ENCODE data around the gene SHISA8. TPM values are rescaled to one million over a fixed set of nuclear protein-coding genes. Genes with fewer than 3 reads are reported as not detected.

Gene SHISA8
- total and polyA plus RNA-seq, 2 of the 13 experiments (the other 11 are each of a cell fraction or from before 2014, with no cell fraction given), result not detected

DNA sequence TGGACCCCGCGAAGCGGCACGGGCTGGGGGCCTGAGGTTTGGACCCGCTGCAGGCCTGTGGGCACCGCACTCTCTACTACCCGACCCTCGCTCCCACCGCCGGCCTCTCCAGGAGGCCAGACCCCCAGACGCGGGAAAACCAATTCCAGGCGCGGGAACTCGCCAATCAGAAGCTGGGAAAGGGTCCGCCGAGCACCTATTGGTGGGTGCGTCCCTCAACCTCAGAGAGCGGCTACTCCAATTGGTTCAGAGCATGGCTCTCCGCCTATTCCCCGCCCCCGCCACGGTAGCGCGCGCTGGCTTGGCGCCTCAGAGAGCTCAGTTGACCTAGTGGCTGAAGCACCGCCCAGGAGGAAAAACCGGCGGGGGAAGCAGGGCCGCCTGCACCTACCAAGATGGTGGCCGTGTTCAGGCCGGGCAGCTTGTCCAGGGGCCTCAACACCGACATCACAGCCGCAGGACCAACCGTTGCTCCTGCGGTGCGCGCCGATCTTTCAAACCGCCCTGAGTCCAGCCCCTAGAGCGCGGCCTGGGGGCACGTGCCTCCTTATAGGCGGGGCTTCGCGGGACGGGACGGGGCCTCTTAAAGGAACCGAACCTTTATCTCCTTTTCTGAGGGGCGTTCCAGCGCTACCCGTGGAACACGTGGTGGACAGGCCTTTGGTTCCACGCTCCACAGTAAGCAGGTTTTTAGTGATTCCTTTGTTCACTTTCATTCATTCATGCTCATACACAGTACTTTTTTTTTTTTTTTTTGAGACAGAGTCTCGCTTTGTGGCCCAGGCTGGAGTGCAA, 32.0 kb upstream of the SHISA8 start, which contains the start of gene CENPM (continued):
- TF ChIP-seq ETV6 (CRISPR knock-in tag; conservative IDR thresholded peaks at IDR 0.05) (no peak), KMT2B (CRISPR knock-in tag; IDR thresholded peaks at IDR 0.05) (no peak; the same call in 1 of the 2 replicates), ZBTB42 (CRISPR knock-in tag; IDR thresholded peaks at IDR 0.05) (peak; percentile 12), ZNF549 (CRISPR knock-in tag; IDR thresholded peaks at IDR 0.05) (no peak), TRIM22 (IDR thresholded peaks at IDR 0.05) (no peak), ZNF543 (CRISPR knock-in tag; IDR thresholded peaks at IDR 0.05) (peak; percentile 98), ZNF367 (CRISPR knock-in tag; IDR thresholded peaks at IDR 0.05; ENCODE audit: borderline replicate concordance) (no peak; the same call in 1 of the 2 replicates), KDM3A (CRISPR knock-in tag; IDR thresholded peaks at IDR 0.05; ENCODE audit: low read depth) (no peak; the same call in 1 of the 2 replicates), FOSL1 (CRISPR knock-in tag; IDR thresholded peaks at IDR 0.05; ENCODE audit: borderline replicate concordance) (no peak; the same call in 1 of the 2 replicates)
- TF ChIP-seq, protein P1, sequence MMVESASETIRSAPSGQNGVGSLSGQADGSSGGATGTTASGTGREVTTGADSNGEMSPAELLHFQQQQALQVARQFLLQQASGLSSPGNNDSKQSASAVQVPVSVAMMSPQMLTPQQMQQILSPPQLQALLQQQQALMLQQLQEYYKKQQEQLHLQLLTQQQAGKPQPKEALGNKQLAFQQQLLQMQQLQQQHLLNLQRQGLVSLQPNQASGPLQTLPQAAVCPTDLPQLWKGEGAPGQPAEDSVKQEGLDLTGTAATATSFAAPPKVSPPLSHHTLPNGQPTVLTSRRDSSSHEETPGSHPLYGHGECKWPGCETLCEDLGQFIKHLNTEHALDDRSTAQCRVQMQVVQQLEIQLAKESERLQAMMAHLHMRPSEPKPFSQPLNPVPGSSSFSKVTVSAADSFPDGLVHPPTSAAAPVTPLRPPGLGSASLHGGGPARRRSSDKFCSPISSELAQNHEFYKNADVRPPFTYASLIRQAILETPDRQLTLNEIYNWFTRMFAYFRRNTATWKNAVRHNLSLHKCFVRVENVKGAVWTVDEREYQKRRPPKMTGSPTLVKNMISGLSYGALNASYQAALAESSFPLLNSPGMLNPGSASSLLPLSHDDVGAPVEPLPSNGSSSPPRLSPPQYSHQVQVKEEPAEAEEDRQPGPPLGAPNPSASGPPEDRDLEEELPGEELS (CRISPR knock-in tag; IDR thresholded peaks at IDR 0.05), result no peak
- TF ChIP-seq, protein P2, sequence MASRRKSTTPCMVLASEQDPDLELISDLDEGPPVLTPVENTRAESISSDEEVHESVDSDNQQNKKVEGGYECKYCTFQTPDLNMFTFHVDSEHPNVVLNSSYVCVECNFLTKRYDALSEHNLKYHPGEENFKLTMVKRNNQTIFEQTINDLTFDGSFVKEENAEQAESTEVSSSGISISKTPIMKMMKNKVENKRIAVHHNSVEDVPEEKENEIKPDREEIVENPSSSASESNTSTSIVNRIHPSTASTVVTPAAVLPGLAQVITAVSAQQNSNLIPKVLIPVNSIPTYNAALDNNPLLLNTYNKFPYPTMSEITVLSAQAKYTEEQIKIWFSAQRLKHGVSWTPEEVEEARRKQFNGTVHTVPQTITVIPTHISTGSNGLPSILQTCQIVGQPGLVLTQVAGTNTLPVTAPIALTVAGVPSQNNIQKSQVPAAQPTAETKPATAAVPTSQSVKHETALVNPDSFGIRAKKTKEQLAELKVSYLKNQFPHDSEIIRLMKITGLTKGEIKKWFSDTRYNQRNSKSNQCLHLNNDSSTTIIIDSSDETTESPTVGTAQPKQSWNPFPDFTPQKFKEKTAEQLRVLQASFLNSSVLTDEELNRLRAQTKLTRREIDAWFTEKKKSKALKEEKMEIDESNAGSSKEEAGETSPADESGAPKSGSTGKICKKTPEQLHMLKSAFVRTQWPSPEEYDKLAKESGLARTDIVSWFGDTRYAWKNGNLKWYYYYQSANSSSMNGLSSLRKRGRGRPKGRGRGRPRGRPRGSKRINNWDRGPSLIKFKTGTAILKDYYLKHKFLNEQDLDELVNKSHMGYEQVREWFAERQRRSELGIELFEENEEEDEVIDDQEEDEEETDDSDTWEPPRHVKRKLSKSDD (CRISPR knock-in tag; IDR thresholded peaks at IDR 0.05; ENCODE audit: low read depth), result peak; percentile 83; the same call in 1 of the 2 replicates
- TF ChIP-seq, protein P3, sequence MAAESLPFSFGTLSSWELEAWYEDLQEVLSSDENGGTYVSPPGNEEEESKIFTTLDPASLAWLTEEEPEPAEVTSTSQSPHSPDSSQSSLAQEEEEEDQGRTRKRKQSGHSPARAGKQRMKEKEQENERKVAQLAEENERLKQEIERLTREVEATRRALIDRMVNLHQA (CRISPR knock-in tag; IDR thresholded peaks at IDR 0.05), result no peak
- TF ChIP-seq, protein P4, sequence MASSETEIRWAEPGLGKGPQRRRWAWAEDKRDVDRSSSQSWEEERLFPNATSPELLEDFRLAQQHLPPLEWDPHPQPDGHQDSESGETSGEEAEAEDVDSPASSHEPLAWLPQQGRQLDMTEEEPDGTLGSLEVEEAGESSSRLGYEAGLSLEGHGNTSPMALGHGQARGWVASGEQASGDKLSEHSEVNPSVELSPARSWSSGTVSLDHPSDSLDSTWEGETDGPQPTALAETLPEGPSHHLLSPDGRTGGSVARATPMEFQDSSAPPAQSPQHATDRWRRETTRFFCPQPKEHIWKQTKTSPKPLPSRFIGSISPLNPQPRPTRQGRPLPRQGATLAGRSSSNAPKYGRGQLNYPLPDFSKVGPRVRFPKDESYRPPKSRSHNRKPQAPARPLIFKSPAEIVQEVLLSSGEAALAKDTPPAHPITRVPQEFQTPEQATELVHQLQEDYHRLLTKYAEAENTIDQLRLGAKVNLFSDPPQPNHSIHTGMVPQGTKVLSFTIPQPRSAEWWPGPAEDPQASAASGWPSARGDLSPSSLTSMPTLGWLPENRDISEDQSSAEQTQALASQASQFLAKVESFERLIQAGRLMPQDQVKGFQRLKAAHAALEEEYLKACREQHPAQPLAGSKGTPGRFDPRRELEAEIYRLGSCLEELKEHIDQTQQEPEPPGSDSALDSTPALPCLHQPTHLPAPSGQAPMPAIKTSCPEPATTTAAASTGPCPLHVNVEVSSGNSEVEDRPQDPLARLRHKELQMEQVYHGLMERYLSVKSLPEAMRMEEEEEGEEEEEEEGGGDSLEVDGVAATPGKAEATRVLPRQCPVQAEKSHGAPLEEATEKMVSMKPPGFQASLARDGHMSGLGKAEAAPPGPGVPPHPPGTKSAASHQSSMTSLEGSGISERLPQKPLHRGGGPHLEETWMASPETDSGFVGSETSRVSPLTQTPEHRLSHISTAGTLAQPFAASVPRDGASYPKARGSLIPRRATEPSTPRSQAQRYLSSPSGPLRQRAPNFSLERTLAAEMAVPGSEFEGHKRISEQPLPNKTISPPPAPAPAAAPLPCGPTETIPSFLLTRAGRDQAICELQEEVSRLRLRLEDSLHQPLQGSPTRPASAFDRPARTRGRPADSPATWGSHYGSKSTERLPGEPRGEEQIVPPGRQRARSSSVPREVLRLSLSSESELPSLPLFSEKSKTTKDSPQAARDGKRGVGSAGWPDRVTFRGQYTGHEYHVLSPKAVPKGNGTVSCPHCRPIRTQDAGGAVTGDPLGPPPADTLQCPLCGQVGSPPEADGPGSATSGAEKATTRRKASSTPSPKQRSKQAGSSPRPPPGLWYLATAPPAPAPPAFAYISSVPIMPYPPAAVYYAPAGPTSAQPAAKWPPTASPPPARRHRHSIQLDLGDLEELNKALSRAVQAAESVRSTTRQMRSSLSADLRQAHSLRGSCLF (CRISPR knock-in tag; IDR thresholded peaks at IDR 0.05; ENCODE audit: borderline replicate concordance), result peak; percentile 65; the same call in 1 of the 2 replicates
- TF ChIP-seq, protein P5, sequence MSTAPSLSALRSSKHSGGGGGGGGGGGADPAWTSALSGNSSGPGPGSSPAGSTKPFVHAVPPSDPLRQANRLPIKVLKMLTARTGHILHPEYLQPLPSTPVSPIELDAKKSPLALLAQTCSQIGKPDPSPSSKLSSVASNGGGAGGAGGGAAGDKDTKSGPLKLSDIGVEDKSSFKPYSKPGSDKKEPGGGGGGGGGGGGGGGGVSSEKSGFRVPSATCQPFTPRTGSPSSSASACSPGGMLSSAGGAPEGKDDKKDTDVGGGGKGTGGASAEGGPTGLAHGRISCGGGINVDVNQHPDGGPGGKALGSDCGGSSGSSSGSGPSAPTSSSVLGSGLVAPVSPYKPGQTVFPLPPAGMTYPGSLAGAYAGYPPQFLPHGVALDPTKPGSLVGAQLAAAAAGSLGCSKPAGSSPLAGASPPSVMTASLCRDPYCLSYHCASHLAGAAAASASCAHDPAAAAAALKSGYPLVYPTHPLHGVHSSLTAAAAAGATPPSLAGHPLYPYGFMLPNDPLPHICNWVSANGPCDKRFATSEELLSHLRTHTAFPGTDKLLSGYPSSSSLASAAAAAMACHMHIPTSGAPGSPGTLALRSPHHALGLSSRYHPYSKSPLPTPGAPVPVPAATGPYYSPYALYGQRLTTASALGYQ (CRISPR knock-in tag; IDR thresholded peaks at IDR 0.05), result 0 out of 2 replicates have a peak, but pooled peaks have one; percentile 60

Measured in HepG2 (cell line).